Measurements from ENCODE around the gene FARP1.

The FARP1 gene

DNA sequence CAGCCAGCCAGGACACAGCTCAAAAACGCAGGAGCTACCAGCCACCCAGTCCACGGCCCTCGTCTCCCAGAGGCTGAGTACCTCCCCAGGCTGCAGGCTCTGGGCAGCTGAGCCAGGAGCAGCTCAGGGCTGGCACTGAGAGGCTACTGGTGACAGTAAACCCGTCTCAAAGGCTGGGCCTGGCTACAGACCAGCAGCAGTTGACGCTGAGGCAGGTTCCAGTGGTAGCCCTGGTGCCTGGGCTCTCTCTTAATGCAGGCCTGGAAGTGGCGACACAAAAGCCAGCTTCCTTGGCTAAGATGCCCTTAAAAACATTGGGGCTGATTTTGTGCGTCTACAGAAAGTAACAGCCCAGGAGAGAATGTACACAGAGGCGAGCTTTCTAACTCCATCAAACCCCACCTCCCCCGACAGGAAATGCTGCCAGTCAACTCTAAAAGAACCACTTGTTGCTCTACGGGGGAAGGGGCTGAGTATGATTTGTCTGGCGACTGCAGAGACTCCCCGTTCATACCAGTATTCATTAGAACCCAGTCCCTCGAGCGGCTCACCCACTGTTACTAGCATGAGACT, 307.7 kb downstream of the FARP1 start:
- no peak for DNase-seq

- no peak for DNase-seq
Measured at GRCh38 chr13:98451676-98452470, 309.0 kb downstream of the FARP1 start.

- no peak for DNase-seq
Measured at GRCh38 chr13:98452851-98453843, 310.3 kb downstream of the FARP1 start.

DNA sequence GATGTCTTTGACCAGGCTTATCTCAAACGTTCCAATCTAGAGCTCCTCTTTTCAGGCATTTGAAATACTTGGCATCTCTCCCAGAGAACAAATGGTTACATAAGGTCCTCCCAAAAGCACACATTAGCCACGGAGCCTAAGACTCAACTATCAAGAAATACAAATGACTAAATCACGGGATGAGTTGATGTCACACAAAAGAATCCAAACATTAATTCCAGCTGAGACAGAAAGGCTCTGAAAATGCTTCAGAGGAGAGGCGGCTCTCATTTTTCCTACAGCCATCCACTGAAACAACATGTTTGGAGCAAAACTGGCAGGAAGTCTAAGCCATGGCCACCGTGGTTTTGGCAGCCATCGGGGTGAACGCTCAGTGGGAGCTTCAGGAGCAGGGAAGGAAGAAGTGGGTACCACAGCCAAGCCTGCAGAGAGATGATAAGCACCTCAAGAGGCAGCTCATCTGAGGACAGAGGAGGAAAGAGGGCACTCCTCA, 311.5 kb downstream of the FARP1 start:
- DNase-seq, result no peak

DNA sequence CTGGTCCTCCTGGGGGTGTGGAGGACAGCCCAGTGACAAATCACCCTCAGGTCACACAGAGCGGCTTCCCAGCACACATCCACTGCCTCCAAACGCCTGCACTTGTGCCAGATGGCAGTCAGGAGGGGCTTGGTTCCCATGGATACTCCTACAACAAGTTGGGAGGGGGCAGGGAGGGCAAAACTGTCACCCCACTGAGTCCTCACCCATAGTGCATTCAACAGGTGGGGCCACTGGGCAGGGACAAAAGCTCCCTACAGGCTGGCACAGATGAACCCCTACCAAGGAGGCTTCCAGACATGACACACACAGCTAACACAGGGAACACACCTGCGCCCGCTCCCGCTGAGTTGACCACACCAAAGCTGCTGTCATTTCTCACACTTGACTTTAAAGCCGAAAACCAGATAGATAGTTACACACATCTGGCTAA, 313.5 kb downstream of the FARP1 start:
- no peak for DNase-seq

- no peak for DNase-seq
Measured at GRCh38 chr13:98457053-98457452, 314.2 kb downstream of the FARP1 start.

GRCh38 chr13:98458431-98458830, 315.5 kb downstream of the FARP1 start:
- no peak for DNase-seq

- no peak for DNase-seq
Measured at GRCh38 chr13:98459171-98459681, 316.3 kb downstream of the FARP1 start.

- no peak for DNase-seq
Measured at GRCh38 chr13:98459721-98460370, 317.0 kb downstream of the FARP1 start.

GRCh38 chr13:98460516-98460915, 317.6 kb downstream of the FARP1 start:
- DNase-seq, result no peak

- no peak for DNase-seq
Measured at GRCh38 chr13:98461486-98462240, 318.8 kb downstream of the FARP1 start.

DNA sequence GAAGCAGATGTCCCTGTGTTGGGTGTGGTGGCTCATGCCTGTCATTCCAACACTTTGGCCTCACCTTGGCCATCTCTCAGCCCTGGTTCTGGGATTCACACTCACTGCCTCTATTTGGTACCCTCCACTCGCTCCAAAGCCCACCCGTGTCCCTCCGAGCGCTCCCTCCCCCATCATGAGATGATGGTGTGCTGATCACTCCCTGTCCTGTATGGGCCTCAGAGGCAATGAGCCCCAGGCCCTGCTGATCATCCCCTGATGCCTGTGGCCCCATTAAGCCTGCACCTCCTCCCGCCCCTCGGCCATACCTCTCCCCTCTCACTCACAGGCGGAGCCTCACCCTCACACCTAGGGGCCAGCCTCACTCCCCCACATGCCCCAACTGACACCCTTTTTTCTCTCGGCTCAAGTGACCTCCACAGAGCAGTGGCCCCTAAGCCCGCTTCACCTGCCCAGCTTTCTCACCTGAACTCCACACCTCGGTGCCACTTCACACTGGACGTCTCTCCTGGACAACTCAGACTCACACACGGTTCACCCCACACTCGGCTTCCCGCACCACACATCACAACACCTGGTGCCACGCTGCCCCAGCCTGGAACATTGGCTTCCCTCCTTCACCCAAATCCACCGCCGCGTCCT, 319.5 kb downstream of the FARP1 start:
- no peak for DNase-seq

DNA sequence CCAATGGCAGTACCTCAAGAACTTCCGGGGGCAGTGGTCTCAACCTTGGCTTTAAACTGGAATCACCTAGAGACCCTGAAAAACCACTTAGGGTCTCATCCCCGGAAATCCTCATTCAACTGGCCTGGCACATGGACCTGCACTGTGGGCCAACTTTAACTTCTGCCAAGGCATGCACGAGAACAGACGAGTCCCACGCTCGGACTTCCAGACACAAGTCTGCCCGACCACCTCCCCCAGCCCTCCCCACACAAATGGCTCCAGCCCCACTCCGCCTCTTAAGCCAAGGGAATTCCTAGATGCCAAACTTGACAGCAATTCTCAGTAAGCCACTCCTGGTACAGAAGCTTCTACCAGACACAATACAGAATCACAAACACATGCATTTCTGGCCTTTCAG, 320.1 kb downstream of the FARP1 start:
- no peak for DNase-seq

DNA sequence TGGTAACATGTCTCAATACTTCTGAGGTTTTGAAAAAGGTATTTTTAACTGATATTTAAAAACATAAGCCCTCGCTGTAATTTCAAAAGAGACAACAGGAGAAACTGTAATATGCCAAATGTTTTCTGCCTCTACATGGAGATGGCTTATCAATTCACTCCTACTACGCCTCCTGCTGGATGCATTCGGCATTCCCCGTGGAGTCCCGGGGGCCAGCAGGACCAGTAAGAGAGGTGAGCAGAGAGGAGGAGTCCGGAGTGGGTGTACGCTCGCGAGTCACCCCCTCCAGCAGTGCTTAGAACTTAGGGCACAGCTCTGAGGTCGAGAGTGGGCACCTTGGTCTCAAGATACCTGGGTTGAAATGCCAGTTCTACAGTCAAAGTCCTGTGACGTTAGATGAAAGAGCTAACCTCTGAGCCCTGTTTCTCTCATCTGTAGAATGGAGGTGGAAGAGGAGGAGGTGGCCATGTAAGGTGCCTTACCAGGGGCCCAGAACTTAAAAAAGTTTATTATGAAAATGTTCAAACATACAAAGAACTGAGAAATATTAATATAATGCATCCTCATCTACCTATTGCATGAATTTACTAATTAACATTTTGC, 323.8 kb downstream of the FARP1 start:
- DNase-seq, result peak; percentile 40 to 42

DNA sequence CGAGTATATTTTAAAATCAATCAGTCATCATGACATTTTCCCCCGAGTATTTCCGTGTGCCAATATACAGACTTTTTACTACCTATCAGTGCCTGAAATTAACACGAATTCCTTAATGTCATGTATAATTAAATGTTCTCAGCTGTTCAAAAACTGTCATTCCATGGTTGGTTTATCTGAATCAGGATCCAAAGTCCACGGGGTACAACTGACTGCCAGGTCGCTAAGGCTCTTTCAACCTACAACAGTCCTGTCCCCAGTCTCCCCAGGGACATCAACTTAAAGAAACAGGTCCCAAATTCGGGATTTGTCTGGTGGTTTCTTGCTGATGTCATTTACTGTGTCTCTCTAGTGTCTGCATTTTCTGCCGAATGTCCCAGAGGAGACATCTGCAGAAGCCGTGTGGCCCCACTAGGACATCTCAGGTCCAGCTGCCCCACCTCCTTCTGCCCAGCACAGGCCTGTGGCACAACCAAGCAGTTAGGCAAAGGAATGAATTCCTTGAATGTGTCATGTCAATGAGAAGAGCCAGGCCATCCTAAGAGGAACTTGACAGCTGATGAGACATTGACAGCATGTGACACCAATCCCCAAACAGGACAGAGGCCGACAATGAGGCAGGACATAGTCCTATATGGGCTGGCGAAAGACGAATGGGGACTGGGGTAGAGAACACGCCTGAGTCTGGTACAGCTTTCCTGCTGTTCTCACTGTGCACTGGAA, 324.5 kb downstream of the FARP1 start:
- DNase-seq, result no peak

GRCh38 chr13:98468361-98468760, 325.5 kb downstream of the FARP1 start:
- DNase-seq, result no peak

GRCh38 chr13:98468929-98469328, 326.0 kb downstream of the FARP1 start:
- DNase-seq, result no peak

DNA sequence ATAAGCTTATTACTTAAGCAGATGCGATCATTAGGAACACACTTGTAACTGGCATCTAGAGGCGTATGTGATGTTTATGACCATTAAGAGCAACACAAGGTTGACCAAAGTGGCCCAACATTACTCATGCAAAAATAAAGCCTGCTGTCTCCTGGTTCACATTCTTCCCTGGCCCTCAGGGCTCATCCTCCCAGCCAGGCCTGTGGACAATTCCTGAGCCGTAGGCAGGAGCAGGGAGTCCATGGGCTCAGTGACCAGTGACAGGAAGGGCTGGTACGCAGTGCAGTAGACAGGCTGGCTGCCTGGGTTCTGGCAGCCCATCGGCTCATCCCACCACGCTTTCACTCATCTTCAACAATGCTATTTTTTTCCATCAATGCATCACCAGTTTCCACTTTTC, 328.0 kb downstream of the FARP1 start:
- no peak for DNase-seq

DNA sequence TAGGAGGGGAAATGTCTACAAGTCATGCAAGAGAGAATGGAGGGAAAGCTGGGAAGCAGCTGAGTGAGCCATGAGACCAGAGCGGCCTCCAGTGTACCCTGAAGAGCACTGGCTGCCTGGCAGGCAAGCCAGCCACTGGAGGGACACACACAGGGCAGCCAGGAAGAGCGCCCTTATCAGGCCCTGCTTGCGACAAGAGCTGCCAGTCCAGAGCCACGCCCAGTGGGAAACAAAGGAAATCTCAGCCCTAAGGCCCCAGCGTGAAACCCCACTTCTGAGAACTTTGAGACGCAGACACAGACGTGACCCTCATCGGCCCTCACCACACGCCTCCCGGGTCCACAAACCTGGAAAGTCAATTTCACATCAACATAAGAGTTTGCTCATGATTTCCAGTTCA, 329.0 kb downstream of the FARP1 start:
- DNase-seq, result no peak
